GM18951 (cell line): ENCODE data around the gene TOMM5.

Experiments
- POLR2A ChIP-seq: IDR thresholded peaks from 4 replicates; pipeline ENCODE4 v1.6.1; 2011; ENCODE audit warnings: mild to moderate bottlenecking; ENCODE audit not compliant: insufficient read length, insufficient read depth; ENCODE audit errors: extremely low read depth
- in situ Hi-C: fragments of 300-500 bp; cut with MboI; formaldehyde crosslinking; loops from one replicate; pipeline ENCODE4 v1.12.0; 2022; ENCODE audit warnings: low sequenced_read_pairs, mixed read lengths, inconsistent platforms; ENCODE audit not compliant: unreplicated experiment

Gene TOMM5

GRCh38 chr9:37564916-37565315 is 27.5 kb downstream of the TOMM5 start:
- in situ Hi-C loops: no loop called here
- no peak for TF ChIP-seq POLR2A

- TF ChIP-seq POLR2A: no peak
- in situ Hi-C loops: no loop called here
Observed at GRCh38 chr9:37563806-37564513, 28.4 kb downstream of the TOMM5 start.

GRCh38 chr9:37562826-37563225 is 29.6 kb downstream of the TOMM5 start:
- in situ Hi-C loops: no loop called here
- TF ChIP-seq POLR2A: no peak

GRCh38 chr9:37561682-37562081 is 30.7 kb downstream of the TOMM5 start:
- TF ChIP-seq POLR2A: no peak
- in situ Hi-C loops: no loop called here

GRCh38 chr9:37559855-37560592 is 32.4 kb downstream of the TOMM5 start:
- in situ Hi-C loops: no loop called here
- TF ChIP-seq POLR2A: no peak

- in situ Hi-C loops: no loop called here
- no peak for TF ChIP-seq POLR2A
Observed at GRCh38 chr9:37559125-37559524, 33.3 kb downstream of the TOMM5 start.

- in situ Hi-C loops: no loop called here
- no peak for TF ChIP-seq POLR2A
Observed at GRCh38 chr9:37555786-37556185, 36.6 kb downstream of the TOMM5 start.

- no peak for TF ChIP-seq POLR2A
- in situ Hi-C loops: no loop called here
Observed at GRCh38 chr9:37554318-37554717, 38.1 kb downstream of the TOMM5 start.

- TF ChIP-seq POLR2A: no peak
- in situ Hi-C loops: no loop called here
Observed at GRCh38 chr9:37551888-37552287, 40.5 kb downstream of the TOMM5 start.

GRCh38 chr9:37551468-37551867 is 40.9 kb downstream of the TOMM5 start:
- in situ Hi-C loops: no loop called here
- TF ChIP-seq POLR2A: no peak

GRCh38 chr9:37550781-37551180 is 41.6 kb downstream of the TOMM5 start:
- no peak for TF ChIP-seq POLR2A
- in situ Hi-C loops: no loop called here

- in situ Hi-C loops: no loop called here
- TF ChIP-seq POLR2A: no peak
Observed at GRCh38 chr9:37549527-37549926, 42.9 kb downstream of the TOMM5 start.

- in situ Hi-C loops: no loop called here
- no peak for TF ChIP-seq POLR2A
Observed at GRCh38 chr9:37547328-37547878, 45.0 kb downstream of the TOMM5 start.

- in situ Hi-C loops: no loop called here
- no peak for TF ChIP-seq POLR2A
Observed at GRCh38 chr9:37543468-37543867, 48.9 kb downstream of the TOMM5 start.
